Lower leg skin (tissue), 4 donors: ENCODE data around the gene SECISBP2. TPM values are rescaled to one million over a fixed set of nuclear protein-coding genes. Genes with fewer than 3 reads are reported as not detected.

Source experiments
- DNase-seq, 2 donors: peaks; one replicate each; pipeline ENCODE4 v3.0.0-alpha.2; 2019; ENCODE audit warnings: low spot score in 2 of 2
- H3K4me3 ChIP-seq: fragments of 200-600 bp; sonication (generic); 2 replicates; pipeline ENCODE4 v1.5.1; 2017; ENCODE audit warnings: mild to moderate bottlenecking, low read depth; ENCODE audit not compliant: poor library complexity, severe bottlenecking
- POLR2A ChIP-seq, 2 donors: fragments of 450-650 bp; IDR thresholded peaks; one replicate each; pipeline ENCODE4 v1.6.1; 2016 to 2017; ENCODE audit warnings: antibody characterized with exemption in 2 of 2, mild to moderate bottlenecking in 1 of 2, moderate library complexity in 1 of 2
- WGBS, 2 donors: methylation state at CpG; one replicate each; pipeline ENCODE4 v1.1.5; 2018; 5-methylcytosine and 5-hydroxymethylcytosine counted together
- intact Hi-C: fragments of 100-400 bp; cut with DNase I; formaldehyde crosslinking; loops from one replicate; pipeline ENCODE4 v1.15.0; 2023; ENCODE audit warnings: low total_unique reads
- total RNA-seq, 4 donors: library from RNA; depleted of rRNA; stranded (reverse); fragments of >200 nt; gene quantifications; one replicate each; pipeline ENCODE4 v1.1.0, GENCODE V29; 2016
- TF ChIP-seq, protein P1 (sequence below), 3 donors: fragments of 450-650 bp; IDR thresholded peaks; one replicate each; pipeline ENCODE4 v1.5.1; 2016; ENCODE audit warnings: antibody characterized with exemption in 3 of 3, mild to moderate bottlenecking in 3 of 3, moderate library complexity in 2 of 3

Gene SECISBP2
- total RNA-seq, 4 donors from 2014 or later, result 38.3 to 67.3 (median 41.9) TPM

DNA sequence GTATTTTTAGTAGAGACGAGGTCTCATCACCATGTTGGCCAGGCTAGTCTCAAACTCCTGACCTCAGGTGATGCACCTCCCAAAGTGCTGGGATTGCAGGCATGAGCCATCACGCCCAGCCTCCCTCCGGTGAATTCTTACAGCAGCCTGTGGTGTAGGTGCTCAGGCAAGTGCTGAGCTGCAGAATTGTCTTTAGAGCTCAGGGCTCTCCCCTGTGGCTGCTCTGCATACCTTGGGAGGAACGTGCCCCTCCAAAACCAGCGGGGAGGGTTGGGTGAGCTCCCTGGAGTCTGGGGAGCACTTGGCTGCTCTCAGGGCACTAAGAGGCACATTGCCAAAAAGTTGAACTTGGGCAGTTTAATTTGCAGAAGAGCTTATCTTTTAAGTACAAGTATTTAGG lies 29.4 kb downstream of the SECISBP2 start:
- intact Hi-C loops, result no loop called here
- peak in 1 of 2 donors; percentile 42 for DNase-seq
- H3K4me3 ChIP-seq, result no peak overlapping the region
- WGBS, 2 donors, result 65 to 75% methylated on average over 5 of the region's 5 CpGs
- TF ChIP-seq, protein P1, sequence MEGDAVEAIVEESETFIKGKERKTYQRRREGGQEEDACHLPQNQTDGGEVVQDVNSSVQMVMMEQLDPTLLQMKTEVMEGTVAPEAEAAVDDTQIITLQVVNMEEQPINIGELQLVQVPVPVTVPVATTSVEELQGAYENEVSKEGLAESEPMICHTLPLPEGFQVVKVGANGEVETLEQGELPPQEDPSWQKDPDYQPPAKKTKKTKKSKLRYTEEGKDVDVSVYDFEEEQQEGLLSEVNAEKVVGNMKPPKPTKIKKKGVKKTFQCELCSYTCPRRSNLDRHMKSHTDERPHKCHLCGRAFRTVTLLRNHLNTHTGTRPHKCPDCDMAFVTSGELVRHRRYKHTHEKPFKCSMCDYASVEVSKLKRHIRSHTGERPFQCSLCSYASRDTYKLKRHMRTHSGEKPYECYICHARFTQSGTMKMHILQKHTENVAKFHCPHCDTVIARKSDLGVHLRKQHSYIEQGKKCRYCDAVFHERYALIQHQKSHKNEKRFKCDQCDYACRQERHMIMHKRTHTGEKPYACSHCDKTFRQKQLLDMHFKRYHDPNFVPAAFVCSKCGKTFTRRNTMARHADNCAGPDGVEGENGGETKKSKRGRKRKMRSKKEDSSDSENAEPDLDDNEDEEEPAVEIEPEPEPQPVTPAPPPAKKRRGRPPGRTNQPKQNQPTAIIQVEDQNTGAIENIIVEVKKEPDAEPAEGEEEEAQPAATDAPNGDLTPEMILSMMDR (IDR thresholded peaks at IDR 0.05), result no peak
- no peak for TF ChIP-seq POLR2A (IDR thresholded peaks at IDR 0.05)

DNA sequence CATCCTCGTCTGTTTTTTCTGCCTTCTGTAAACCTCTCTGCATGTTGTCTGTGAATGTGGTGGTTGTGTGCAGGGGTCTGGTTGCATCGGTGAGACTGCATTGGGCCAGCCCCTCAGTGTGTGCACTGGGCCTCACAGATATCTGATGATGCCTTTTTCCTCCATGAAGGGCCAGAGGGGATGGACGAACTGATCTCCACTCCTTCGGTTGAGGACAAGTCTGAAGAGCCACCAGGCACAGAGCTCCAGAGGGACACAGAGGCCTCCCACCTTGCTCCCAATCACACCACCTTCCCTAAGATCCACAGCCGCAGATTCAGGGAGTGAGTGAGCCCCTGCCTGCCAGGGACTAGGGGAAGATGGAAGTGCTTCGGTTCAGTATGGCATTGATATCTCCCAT lies 31.3 kb downstream of the SECISBP2 start:
- no peak overlapping the region for H3K4me3 ChIP-seq
- peak in 1 of 2 donors; percentile 66 for DNase-seq
- intact Hi-C loops, result loop anchor here (10.0 kb wide), 1 partner anchor 65 kb away; no protein-coding TSS in a partner anchor
- TF ChIP-seq POLR2A (IDR thresholded peaks at IDR 0.05), result no peak
- TF ChIP-seq, protein P1 (IDR thresholded peaks at IDR 0.05), result no peak
- 89 to 90% methylated on average over 6 of the region's 6 CpGs for WGBS, 2 donors

DNA sequence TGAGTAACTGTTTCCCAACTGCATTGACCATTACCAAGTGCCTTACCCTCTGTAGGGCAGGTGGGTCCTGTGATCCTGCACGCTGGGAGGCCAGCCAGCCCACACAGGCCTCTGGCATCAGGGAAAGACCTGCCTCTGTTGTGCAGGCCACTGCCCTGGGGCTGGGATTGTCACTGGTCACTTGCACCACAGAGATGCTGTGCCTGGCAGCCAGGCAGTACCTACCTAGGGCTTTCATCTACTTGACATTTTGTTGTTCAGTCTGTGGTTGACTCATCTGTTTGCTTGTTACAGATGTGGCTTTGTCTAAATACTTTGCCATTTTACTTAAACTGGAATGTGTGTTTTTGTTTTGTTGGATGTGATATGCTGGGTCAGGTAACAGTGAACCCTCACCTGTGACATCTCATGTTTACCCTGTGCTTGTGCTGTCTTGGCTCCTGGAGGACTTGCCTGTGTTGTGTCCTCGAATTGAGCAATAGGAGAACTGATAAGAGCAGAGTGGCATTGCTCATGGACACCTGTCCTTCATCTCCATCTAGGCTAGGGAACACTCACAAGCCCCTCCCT lies 32.8 kb downstream of the SECISBP2 start:
- TF ChIP-seq, protein P1 (IDR thresholded peaks at IDR 0.05), result no peak
- TF ChIP-seq POLR2A (IDR thresholded peaks at IDR 0.05), result no peak
- intact Hi-C loops, result loop anchor here (10.0 kb wide), 1 partner anchor 64 kb away; no protein-coding TSS in a partner anchor
- peak in 1 of 2 donors; percentile 63 for DNase-seq
- no peak overlapping the region for H3K4me3 ChIP-seq
- WGBS, 2 donors, result 93 to 94% methylated on average over 2 of the region's 2 CpGs

DNA sequence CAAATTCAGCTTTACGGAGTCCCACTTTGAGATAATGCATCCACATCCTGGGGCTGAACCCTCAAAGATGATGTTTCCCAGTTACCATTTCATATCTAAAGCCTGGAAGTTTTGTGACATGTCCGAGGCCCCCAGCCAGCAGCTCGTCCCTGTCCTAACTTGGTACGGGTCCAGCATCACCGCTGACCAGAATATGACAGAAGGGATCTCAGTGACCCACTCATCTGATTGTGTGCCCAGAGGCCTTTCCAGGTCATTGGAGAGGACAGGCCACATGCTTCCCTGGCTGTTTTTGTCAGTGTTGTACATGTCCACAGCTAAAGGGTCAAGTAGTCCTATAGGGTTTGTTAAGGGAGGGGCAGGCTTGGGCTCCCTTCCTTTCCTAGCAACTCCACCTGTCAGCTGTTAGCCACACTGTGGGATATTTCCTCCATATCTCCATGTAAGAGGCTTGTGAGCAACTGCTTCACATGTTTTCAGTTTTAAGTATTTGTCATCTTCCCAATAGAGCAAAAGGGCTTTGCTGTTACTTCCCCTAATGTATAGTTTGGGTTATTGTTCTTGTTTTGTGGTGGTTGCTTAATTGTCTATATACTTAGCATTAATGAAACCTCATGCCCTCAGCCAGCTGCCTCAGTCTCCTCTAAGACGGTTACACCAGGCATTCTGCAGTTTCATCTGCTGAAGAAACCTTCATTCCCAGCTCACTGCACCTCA lies 33.4 kb downstream of the SECISBP2 start:
- TF ChIP-seq POLR2A (IDR thresholded peaks at IDR 0.05), result no peak
- TF ChIP-seq, protein P1 (IDR thresholded peaks at IDR 0.05), result no peak
- 94 to 97% methylated on average over 6 of the region's 6 CpGs for WGBS, 2 donors
- intact Hi-C loops, result loop anchor here (10.0 kb wide), 1 partner anchor 63 kb away; no protein-coding TSS in a partner anchor
- peak in 1 of 2 donors; percentile 74 for DNase-seq
- no peak overlapping the region for H3K4me3 ChIP-seq

DNA sequence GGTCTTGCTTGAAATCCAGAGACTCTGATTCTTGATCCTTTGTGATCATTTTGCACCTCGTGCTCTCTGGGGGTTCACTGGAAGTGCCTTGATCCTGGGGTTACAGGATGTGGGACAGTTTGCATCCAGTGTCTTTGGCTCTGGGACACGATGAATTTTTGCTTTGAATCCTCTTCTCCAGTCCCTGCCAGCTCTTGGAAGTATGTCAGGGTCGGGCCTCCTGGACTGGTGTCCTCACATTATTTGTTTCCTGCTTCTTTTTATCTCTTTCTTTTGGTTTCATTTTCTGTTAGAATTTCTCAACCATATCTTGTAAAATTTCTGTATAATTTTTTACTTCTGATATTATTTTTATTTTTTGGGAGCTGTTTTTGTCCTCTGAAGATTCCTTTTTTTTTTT lies 34.2 kb downstream of the SECISBP2 start:
- TF ChIP-seq, protein P1 (IDR thresholded peaks at IDR 0.05), result no peak
- no peak for TF ChIP-seq POLR2A (IDR thresholded peaks at IDR 0.05)
- no peak overlapping the region for H3K4me3 ChIP-seq

More for the DNA sequence above, 34.2 kb downstream of the SECISBP2 start:
- DNase-seq, result peak in 1 of 2 donors; percentile 39
- WGBS, 2 donors, result 48 to 52% methylated on average over 3 of the region's 3 CpGs
- intact Hi-C loops, result loop anchor here (10.0 kb wide), 1 partner anchor 62 kb away; no protein-coding TSS in a partner anchor
